GM19452 (cell line): Measurements from ENCODE around the gene TRAP1.

Source experiments
- ATAC-seq: cut with Tn5 transposase; IDR thresholded peaks from one replicate; pipeline ENCODE4 v1.9.1; 2021; ENCODE audit not compliant: unreplicated experiment

Gene TRAP1

DNA sequence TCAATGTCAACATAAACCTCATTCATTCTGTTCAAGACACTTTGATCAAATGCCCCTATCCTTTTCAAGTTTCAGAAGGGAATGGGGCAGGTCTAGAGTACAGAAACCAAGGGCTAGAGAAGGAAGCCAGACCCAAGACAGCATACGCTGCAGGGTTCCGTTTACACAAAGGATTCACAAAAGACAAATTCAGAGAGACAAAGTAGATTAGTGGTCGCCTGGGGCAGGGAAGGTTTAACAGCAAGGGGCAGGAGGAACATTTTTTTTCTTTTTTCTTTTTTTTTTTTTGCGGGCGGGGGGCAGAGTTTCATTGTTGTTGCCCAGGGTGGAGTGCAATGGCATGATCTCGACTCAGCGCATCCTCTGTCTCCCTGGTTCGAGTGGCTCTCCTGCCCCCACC lies 19.9 kb upstream of the TRAP1 start:
- no peak for ATAC-seq

GRCh38 chr16:3736116-3736515 lies 18.8 kb upstream of the TRAP1 start:
- ATAC-seq = no peak

- ATAC-seq = no peak
Observed at GRCh38 chr16:3735541-3735940, 18.2 kb upstream of the TRAP1 start.

DNA sequence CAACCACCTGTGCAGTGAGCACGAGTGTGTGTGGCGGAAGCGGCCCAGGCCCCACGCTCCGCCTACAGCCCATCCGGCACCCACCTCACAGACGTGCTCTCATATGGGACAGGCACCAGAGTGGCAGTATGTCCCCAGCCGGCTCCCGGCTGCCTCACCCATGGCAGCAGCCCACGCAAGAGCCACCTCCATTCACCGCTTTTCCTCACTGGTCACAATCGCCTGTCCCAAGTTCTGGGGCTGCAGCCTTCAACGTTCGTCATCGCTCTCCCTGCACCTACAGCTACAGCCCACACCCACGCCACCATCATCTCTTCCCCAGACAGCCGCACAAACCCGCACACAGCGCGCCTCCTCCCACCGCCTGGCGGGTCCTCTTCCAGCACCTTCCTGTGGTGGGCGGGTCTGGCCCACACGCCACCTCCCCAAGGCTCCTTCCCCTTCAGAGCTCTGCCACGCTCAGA lies 17.5 kb upstream of the TRAP1 start:
- no peak for ATAC-seq

- ATAC-seq = no peak
Observed at GRCh38 chr16:3734084-3734757, 16.9 kb upstream of the TRAP1 start.

- ATAC-seq = no peak
Observed at GRCh38 chr16:3732171-3732570, 14.8 kb upstream of the TRAP1 start.

- no peak for ATAC-seq
Observed at GRCh38 chr16:3731126-3731935, 14.0 kb upstream of the TRAP1 start.

DNA sequence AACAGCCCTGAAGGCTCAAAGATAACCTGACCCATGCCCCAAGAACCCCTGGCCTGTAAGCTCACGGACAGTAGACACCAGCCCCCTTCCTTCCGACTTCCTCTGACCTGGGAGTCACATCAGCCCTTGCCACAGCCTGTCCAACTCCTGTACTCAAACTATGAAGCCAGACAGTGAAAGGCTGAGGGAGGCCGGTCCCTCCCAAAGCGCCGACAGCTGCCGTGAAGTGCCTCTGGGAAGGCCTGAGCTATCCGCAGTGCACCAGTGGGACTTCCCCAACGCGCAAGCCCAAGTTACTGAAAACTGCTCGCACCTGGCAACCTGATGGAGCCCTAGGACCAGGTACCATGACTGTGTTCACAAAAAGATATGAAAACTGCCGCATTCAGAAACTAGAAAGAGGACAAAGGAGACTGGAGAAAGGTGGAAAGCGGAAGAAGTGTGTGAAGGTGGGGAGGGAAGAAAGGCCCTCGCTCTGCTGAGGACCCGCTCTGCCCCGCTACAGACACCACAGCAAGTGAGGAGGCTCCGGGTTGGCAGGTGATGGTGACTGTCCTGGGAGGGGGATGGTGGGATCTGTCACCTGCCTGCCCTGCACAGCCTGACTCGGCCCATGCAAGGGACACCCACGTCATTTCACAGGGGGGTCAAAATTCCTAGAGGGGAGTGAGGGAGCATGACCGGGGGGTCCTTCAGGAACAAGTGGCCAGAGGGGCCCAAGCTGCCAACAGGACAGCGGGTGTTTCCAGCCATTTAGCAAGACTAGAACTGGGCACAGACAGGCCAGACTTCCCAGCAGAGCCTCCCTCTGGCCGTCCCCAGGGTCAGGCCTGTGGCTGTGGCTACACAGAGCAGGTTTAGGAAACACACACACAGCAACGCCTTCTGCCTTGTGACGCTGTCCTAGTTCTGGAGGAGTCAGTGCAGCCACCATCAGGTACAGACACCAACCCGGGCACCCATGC lies 13.1 kb upstream of the TRAP1 start:
- ATAC-seq = no peak

- no peak for ATAC-seq
Observed at GRCh38 chr16:3729161-3730112, 12.1 kb upstream of the TRAP1 start.

DNA sequence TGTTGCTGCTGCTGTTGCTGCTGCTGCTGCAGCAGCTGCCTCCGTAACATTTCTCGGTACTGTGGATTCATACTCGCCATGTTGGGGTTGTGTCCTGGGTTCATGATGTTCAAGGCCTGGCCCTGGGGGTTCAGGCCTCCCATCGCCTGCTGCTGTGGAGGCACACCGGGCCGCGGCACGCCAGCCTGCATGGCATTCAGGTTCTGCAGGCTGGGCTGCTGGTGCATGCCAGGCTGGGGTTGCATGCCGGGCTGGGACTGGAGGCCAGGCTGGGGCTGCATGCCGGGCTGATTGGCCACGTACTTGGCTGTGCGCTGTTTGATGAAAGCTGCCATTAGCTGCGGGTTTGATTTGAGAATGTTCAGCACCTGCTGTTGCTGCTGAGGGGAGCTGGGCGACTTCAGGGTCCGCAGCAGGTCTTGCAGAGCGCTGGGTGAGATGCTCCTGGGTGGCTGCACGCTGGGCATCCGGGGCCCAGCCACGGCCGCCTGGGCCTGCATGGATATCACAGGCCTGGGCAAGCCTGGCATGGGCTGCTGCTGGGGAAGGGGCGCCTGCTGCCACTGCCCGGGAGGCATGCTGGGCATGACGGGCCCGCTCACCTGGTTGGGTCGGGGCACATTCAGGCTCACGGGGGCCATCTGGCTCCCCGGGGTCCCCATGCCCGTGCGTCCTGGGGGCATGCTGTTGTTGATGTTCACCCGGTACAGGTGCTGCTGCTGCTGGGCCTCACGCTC lies 11.3 kb upstream of the TRAP1 start:
- no peak for ATAC-seq

- ATAC-seq = no peak
Observed at GRCh38 chr16:3727806-3728381, 10.6 kb upstream of the TRAP1 start.

DNA sequence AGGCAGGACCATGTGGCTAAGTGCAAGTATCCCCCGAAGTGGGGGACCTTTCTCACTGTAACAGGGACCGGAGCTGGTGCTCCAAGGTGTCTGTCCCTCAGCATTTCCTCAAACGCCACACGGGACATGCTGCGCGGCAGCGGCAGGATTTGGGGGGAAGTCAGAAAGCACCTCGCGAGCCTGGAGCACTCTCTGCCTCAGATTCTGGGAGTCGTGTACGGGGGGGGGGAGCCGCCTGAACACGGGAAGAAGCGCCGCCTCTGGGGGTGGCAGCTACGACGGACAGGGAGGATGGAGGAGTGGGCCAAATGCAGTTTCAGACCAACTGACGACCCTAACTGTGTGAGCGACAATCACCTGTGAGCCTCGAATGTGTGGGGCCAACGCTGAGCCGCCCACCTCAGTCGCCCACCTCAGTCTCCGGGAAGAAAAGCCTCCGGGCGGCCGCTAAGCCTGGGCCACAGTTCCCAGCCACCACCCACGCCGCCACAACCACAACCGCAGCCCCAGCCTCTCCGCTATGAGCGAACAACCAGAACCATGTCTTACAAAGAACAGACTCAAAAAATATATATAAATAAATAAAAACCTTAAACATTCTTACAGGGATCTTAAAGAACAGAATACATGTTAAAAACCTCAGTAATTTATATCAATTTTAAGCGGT lies 8.8 kb upstream of the TRAP1 start:
- no peak for ATAC-seq

DNA sequence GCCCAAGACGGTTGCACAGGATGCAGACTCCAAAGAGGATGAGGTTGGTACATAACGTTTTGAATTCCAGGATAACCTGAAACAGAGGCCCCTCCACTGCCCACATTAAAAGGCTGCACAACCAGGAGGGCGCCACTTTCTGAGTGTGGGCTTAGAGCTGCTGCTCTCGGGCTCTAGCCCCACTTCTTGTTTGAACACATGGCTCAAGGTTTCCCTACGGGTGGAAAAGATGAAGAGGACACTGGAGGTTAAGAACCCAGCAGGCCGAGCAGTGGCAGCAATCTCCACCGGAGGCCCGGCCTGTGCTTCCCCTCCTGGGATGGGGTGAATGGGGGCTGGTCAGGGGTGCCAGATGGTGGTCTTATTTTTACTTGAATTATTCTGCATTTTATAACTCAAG lies 8.0 kb upstream of the TRAP1 start:
- no peak for ATAC-seq

GRCh38 chr16:3722508-3722907 lies 5.2 kb upstream of the TRAP1 start:
- no peak for ATAC-seq

- no peak for ATAC-seq
Observed at GRCh38 chr16:3720418-3720817, 3.1 kb upstream of the TRAP1 start.

- ATAC-seq = no peak
Observed at GRCh38 chr16:3718628-3719027, 1.3 kb upstream of the TRAP1 start.

DNA sequence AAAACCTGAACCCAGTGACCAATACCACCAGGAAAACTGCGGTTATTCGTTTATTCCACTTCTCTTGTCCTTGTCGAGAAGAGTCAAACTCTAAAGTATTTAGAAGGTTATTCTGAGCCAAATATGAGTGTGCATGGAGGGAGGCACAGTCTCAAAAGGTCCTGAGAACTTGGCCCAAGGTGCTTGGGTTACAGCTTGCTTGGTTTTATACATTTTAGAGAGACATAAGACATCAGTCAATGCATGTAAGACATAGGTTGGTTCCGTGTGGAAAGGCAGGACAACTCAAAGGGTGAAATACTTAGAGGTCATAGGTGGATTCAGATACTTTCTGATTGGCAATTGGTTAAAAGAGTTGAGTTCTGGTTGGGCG lies 681 bp upstream of the TRAP1 start:
- ATAC-seq = no peak

- peak; percentile 22 for ATAC-seq
Observed at GRCh38 chr16:3716831-3717234, 491 bp downstream of the TRAP1 start.

DNA sequence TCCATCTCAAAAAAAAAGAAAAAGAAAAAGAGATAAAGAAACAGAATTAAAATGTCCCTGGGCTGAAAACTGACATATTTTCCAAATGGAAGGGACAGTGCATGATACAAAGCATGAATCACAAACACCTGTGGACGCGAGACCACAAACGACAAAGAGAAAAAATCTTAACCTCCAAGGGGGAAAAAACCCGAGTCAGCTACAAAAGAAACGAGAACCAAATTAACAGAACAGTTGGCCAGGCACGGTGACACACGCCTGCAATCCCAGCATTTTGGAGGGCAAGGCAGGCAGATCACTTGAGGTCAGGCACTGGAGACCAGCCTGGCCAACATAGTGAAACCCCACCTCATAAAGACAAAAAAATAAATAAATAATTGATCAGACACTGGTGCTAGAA lies 1.9 kb downstream of the TRAP1 start:
- no peak for ATAC-seq
